SU-DHL-6 (cell line): ENCODE measurements around the gene CACNA1G.

Source experiments
- EZH2phosphoT487 ChIP-seq: fragments of 200-600 bp; sonication (generic), shearing (Covaris generic); conservative IDR thresholded peaks from 2 replicates; pipeline ENCODE4 v1.6.1; 2018; ENCODE audit warnings: mild to moderate bottlenecking, antibody characterized with exemption, low read length, moderate library complexity, mixed read lengths
- TF ChIP-seq, protein P1 (sequence below): fragments of 200-600 bp; sonication (generic); IDR thresholded peaks from one replicate; pipeline ENCODE4 v1.5.1; 2017; ENCODE audit warnings: antibody characterized with exemption, mild to moderate bottlenecking, low read length, moderate library complexity; ENCODE audit not compliant: insufficient read depth, poor library complexity, severe bottlenecking

DNA sequence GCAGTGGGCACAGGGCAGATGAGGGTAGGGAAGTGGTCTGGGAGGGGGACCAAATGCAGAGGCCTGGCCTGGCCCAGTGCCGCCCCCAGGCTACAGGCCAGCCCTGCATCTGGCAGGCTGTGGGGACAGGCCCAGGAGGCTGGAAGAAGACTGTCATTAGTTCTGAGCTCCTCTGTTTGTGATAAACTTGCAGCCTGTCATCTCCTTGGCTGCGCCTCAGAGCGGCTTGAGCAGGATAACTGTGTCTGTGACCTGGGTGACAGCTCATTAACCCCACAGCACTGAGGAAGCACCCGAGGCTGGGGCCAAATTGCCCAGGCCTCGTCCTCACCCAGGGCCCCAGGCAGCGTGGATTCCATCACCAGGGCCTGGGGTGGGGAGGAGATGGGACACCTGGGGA, 98.1 kb downstream of the CACNA1G start:
- no peak for TF ChIP-seq EZH2phosphoT487
- TF ChIP-seq, protein P1, sequence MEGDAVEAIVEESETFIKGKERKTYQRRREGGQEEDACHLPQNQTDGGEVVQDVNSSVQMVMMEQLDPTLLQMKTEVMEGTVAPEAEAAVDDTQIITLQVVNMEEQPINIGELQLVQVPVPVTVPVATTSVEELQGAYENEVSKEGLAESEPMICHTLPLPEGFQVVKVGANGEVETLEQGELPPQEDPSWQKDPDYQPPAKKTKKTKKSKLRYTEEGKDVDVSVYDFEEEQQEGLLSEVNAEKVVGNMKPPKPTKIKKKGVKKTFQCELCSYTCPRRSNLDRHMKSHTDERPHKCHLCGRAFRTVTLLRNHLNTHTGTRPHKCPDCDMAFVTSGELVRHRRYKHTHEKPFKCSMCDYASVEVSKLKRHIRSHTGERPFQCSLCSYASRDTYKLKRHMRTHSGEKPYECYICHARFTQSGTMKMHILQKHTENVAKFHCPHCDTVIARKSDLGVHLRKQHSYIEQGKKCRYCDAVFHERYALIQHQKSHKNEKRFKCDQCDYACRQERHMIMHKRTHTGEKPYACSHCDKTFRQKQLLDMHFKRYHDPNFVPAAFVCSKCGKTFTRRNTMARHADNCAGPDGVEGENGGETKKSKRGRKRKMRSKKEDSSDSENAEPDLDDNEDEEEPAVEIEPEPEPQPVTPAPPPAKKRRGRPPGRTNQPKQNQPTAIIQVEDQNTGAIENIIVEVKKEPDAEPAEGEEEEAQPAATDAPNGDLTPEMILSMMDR, result no peak
